HEK293 (cell line): Measurements from ENCODE around the gene KIF26B.

Experiments used
- CTCF ChIA-PET: fragments of 350-600 bp; formaldehyde crosslinking; extraction: SDS; loops from one replicate; lab custom pipeline; 2021; ENCODE audit warnings: antibody characterized with exemption; lab: Yijun Ruan, JAX
- POLR2A ChIA-PET: fragments of 300-600 bp; formaldehyde crosslinking; extraction: SDS; loops from one replicate; lab custom pipeline; 2020; ENCODE audit warnings: antibody characterized with exemption, inconsistent platforms; lab: Yijun Ruan, JAX
- H3K27ac ChIP-seq: fragments of 200-500 bp; sonication (Bioruptor generic); 2 replicates; pipeline ENCODE4 v1.5.1; 2014; ENCODE audit warnings: low read depth, low read length, control low read depth, inconsistent platforms; ENCODE audit errors: extremely low read depth
- H3K36me3 ChIP-seq, 2 experiments: fragments of 200-500 bp in 1 of 2; sonication (Bioruptor generic) in 1 of 2; 1 replicate in 1 of 2; 2 replicates in 1 of 2; pipeline ENCODE4 v1.5.1; 2014 to 2017; ENCODE audit warnings: inconsistent platforms in 2 of 2, low read length in 2 of 2; ENCODE audit not compliant: control insufficient read depth in 2 of 2, insufficient read depth in 1 of 2
- H3K4me1 ChIP-seq: fragments of 200-500 bp; sonication (Bioruptor generic); 2 replicates; pipeline ENCODE4 v1.5.1; 2014; ENCODE audit warnings: mild to moderate bottlenecking, low read length, inconsistent platforms; ENCODE audit not compliant: control insufficient read depth, insufficient read depth
- H3K4me3 ChIP-seq: 2 replicates; pipeline ENCODE4 v1.5.1; 2011; ENCODE audit warnings: low read depth, mild to moderate bottlenecking, control low read depth, low read length, moderate library complexity
- H3K9me3 ChIP-seq: fragments of 200-500 bp; sonication (Bioruptor generic); 2 replicates; pipeline ENCODE4 v1.5.1; 2014; ENCODE audit warnings: low read depth, low read length, inconsistent platforms; ENCODE audit not compliant: control insufficient read depth, insufficient read depth
- AEBP2 ChIP-seq: fragments of 450-650 bp; formaldehyde crosslinking; IDR thresholded peaks from 2 replicates; pipeline ENCODE4 v1.5.1; 2016; ENCODE audit warnings: missing biosample characterization, missing genetic modification characterization, borderline replicate concordance
- GLI4 ChIP-seq: fragments of 450-650 bp; formaldehyde crosslinking; IDR thresholded peaks from 2 replicates; pipeline ENCODE4 v1.5.1; 2016; ENCODE audit warnings: missing biosample characterization, missing genetic modification characterization
- KLF7 ChIP-seq: fragments of 450-650 bp; formaldehyde crosslinking; IDR thresholded peaks from 2 replicates; pipeline ENCODE4 v1.5.1; 2016; ENCODE audit warnings: missing biosample characterization, missing genetic modification characterization, borderline replicate concordance
- PATZ1 ChIP-seq: fragments of 450-650 bp; formaldehyde crosslinking; IDR thresholded peaks from 2 replicates; pipeline ENCODE4 v1.5.1; 2016; ENCODE audit warnings: missing biosample characterization, missing genetic modification characterization
- PRDM6 ChIP-seq: fragments of 450-650 bp; formaldehyde crosslinking; IDR thresholded peaks from 2 replicates; pipeline ENCODE4 v1.5.1; 2017; ENCODE audit warnings: missing biosample characterization, missing genetic modification characterization
- SCRT1 ChIP-seq: fragments of 450-650 bp; formaldehyde crosslinking; IDR thresholded peaks from 2 replicates; pipeline ENCODE4 v1.5.1; 2016; ENCODE audit warnings: missing biosample characterization, missing genetic modification characterization, borderline replicate concordance
- ZBTB10 ChIP-seq: fragments of 450-650 bp; formaldehyde crosslinking; IDR thresholded peaks from 2 replicates; pipeline ENCODE4 v1.5.1; 2016; ENCODE audit warnings: missing biosample characterization, missing genetic modification characterization
- ZBTB17 ChIP-seq: fragments of 450-650 bp; formaldehyde crosslinking; IDR thresholded peaks from 2 replicates; pipeline ENCODE4 v1.5.1; 2016; ENCODE audit warnings: missing biosample characterization, missing genetic modification characterization
- ZNF148 ChIP-seq: fragments of 450-650 bp; formaldehyde crosslinking; IDR thresholded peaks from 2 replicates; pipeline ENCODE4 v1.5.0; 2017; ENCODE audit warnings: missing biosample characterization, missing genetic modification characterization, borderline replicate concordance
- ZNF16 ChIP-seq: fragments of 450-650 bp; formaldehyde crosslinking; IDR thresholded peaks from 2 replicates; pipeline ENCODE4 v1.5.1; 2016; ENCODE audit warnings: low read depth, missing biosample characterization, missing genetic modification characterization
- ZNF202 ChIP-seq: fragments of 450-650 bp; formaldehyde crosslinking; IDR thresholded peaks from 2 replicates; pipeline ENCODE4 v1.5.1; 2016; ENCODE audit warnings: missing biosample characterization, missing genetic modification characterization, borderline replicate concordance
- ZNF280D ChIP-seq: fragments of 450-650 bp; formaldehyde crosslinking; IDR thresholded peaks from 2 replicates; pipeline ENCODE4 v1.5.1; 2016; ENCODE audit warnings: missing biosample characterization, missing genetic modification characterization
- ZNF626 ChIP-seq: fragments of 450-650 bp; sonication (Bioruptor Pico); formaldehyde crosslinking; IDR thresholded peaks from 2 replicates; pipeline ENCODE4 v1.5.1; 2018; ENCODE audit warnings: missing biosample characterization, missing genetic modification characterization, inconsistent platforms
- ZNF664 ChIP-seq: fragments of 450-650 bp; formaldehyde crosslinking; IDR thresholded peaks from 2 replicates; pipeline ENCODE4 v1.5.1; 2016; ENCODE audit warnings: missing biosample characterization, missing genetic modification characterization
- ZNF704 ChIP-seq: fragments of 450-650 bp; formaldehyde crosslinking; IDR thresholded peaks from 2 replicates; pipeline ENCODE4 v1.5.1; 2016; ENCODE audit warnings: missing biosample characterization, missing genetic modification characterization
- ZNF792 ChIP-seq: fragments of 450-650 bp; formaldehyde crosslinking; IDR thresholded peaks from 2 replicates; pipeline ENCODE4 v1.5.1; 2016; ENCODE audit warnings: missing biosample characterization, missing genetic modification characterization
- ZNF837 ChIP-seq: fragments of 450-650 bp; formaldehyde crosslinking; IDR thresholded peaks from 2 replicates; pipeline ENCODE4 v1.5.1; 2016; ENCODE audit warnings: missing biosample characterization, missing genetic modification characterization
- ZNF843 ChIP-seq: fragments of 450-650 bp; formaldehyde crosslinking; IDR thresholded peaks from 2 replicates; pipeline ENCODE4 v1.5.1; 2016; ENCODE audit warnings: missing biosample characterization, missing genetic modification characterization

KIF26B gene

GRCh38 chr1:245615001-245615400 is 460.2 kb downstream of the KIF26B start (continued):
- TF ChIP-seq ZNF280D (tag by site-specific recombination) = no peak
- no peak for TF ChIP-seq ZNF626
- no peak for TF ChIP-seq ZNF704 (tag by site-specific recombination)
- no peak for TF ChIP-seq ZBTB17 (tag by site-specific recombination)
- no peak for TF ChIP-seq AEBP2 (tag by site-specific recombination)
- TF ChIP-seq ZNF148 (tag by site-specific recombination) = no peak

GRCh38 chr1:245621589-245621988 is 466.8 kb downstream of the KIF26B start:
- H3K36me3 ChIP-seq = no peaks in the 10 kb centered on the region
- no peaks in the 10 kb centered on the region for H3K9me3 ChIP-seq
- no peak overlapping the region for H3K4me3 ChIP-seq
- POLR2A ChIA-PET = no interaction called here
- CTCF ChIA-PET = no interaction called here
- H3K27ac ChIP-seq = no peak overlapping the region
- no peaks in the 10 kb centered on the region for H3K4me1 ChIP-seq
- TF ChIP-seq SCRT1 (tag by site-specific recombination) (no peak), ZNF837 (no peak), ZNF202 (tag by site-specific recombination) (no peak), ZNF792 (no peak), PATZ1 (tag by site-specific recombination) (no peak), KLF7 (tag by site-specific recombination) (no peak), ZBTB10 (no peak), ZNF16 (tag by site-specific recombination) (no peak), GLI4 (no peak), ZNF843 (tag by site-specific recombination) (no peak), ZNF664 (tag by site-specific recombination) (no peak), PRDM6 (no peak)
